ENCODE results near the gene SUPT4H1. TPM values are rescaled to one million over a fixed set of nuclear protein-coding genes. Genes with fewer than 3 reads are reported as not detected.

The SUPT4H1 gene
- total RNA-seq, 1 donor from 2014 or later: 95.7 TPM

GRCh38 chr17:58375256-58375655 lies 23.3 kb upstream of the SUPT4H1 start:
- H3K27ac Mint-ChIP-seq: no peak overlapping the region

GRCh38 chr17:58373923-58374322 lies 21.9 kb upstream of the SUPT4H1 start:
- TF ChIP-seq CTCF (IDR thresholded peaks at IDR 0.05; ENCODE audit: unreplicated experiment): no peak
- DNase-seq (ENCODE audit: low spot score, unreplicated experiment): no peak
- Mint-ChIP-seq H3K36me3 (ENCODE audit: insufficient read depth) (peaks cover 5% of the 10 kb centered on the region), H3K27me3 (no peaks in the 10 kb centered on the region), H3K4me1 (ENCODE audit: low read depth) (peaks cover 30% of the 10 kb centered on the region), H3K9me3 (ENCODE audit: low read depth) (no peaks in the 10 kb centered on the region), H3K4me3 (ENCODE audit: low read depth) (no peak overlapping the region), H3K27ac (no peak overlapping the region)

More at GRCh38 chr17:58375256-58375655, 23.3 kb upstream of the SUPT4H1 start:
- Mint-ChIP-seq H3K4me1 (ENCODE audit: low read depth) (peaks cover 38% of the 10 kb centered on the region), H3K27me3 (no peaks in the 10 kb centered on the region), H3K9me3 (ENCODE audit: low read depth) (no peaks in the 10 kb centered on the region), H3K36me3 (ENCODE audit: insufficient read depth) (peaks cover 3% of the 10 kb centered on the region), H3K4me3 (ENCODE audit: low read depth) (no peak overlapping the region)
- DNase-seq (ENCODE audit: low spot score, unreplicated experiment): no peak
- no peak for TF ChIP-seq CTCF (IDR thresholded peaks at IDR 0.05; ENCODE audit: unreplicated experiment)

GRCh38 chr17:58373003-58373402 lies 21.0 kb upstream of the SUPT4H1 start:
- peak overlapping the region; percentile 2 for H3K27ac Mint-ChIP-seq
- no peaks in the 10 kb centered on the region for H3K27me3 Mint-ChIP-seq
- H3K4me3 Mint-ChIP-seq (ENCODE audit: low read depth): no peak overlapping the region
- peaks cover 5% of the 10 kb centered on the region for H3K36me3 Mint-ChIP-seq (ENCODE audit: insufficient read depth)
- DNase-seq (ENCODE audit: low spot score, unreplicated experiment): no peak
- peaks cover 26% of the 10 kb centered on the region for H3K4me1 Mint-ChIP-seq (ENCODE audit: low read depth)
- no peak for TF ChIP-seq CTCF (IDR thresholded peaks at IDR 0.05; ENCODE audit: unreplicated experiment)
- H3K9me3 Mint-ChIP-seq (ENCODE audit: low read depth): no peaks in the 10 kb centered on the region

GRCh38 chr17:58371300-58371950 lies 19.4 kb upstream of the SUPT4H1 start:
- no peaks in the 10 kb centered on the region for H3K9me3 Mint-ChIP-seq (ENCODE audit: low read depth)
- no peak for TF ChIP-seq CTCF (IDR thresholded peaks at IDR 0.05; ENCODE audit: unreplicated experiment)
- H3K27me3 Mint-ChIP-seq: no peaks in the 10 kb centered on the region
- H3K4me1 Mint-ChIP-seq (ENCODE audit: low read depth): peaks cover 14% of the 10 kb centered on the region
- H3K36me3 Mint-ChIP-seq (ENCODE audit: insufficient read depth): peaks cover 5% of the 10 kb centered on the region
- H3K4me3 Mint-ChIP-seq (ENCODE audit: low read depth): no peak overlapping the region
- no peak for DNase-seq (ENCODE audit: low spot score, unreplicated experiment)
- H3K27ac Mint-ChIP-seq: peak overlapping the region; percentile 47

- TF ChIP-seq CTCF (IDR thresholded peaks at IDR 0.05; ENCODE audit: unreplicated experiment): no peak
- Mint-ChIP-seq H3K9me3 (ENCODE audit: low read depth) (no peaks in the 10 kb centered on the region), H3K36me3 (ENCODE audit: insufficient read depth) (peaks cover 5% of the 10 kb centered on the region), H3K4me3 (ENCODE audit: low read depth) (no peak overlapping the region), H3K4me1 (ENCODE audit: low read depth) (peaks cover 15% of the 10 kb centered on the region), H3K27me3 (no peaks in the 10 kb centered on the region), H3K27ac (no peak overlapping the region)
- no peak for DNase-seq (ENCODE audit: low spot score, unreplicated experiment)
Measured at GRCh38 chr17:58370716-58371115, 18.7 kb upstream of the SUPT4H1 start.
